Natural killer cell treated with Interleukin-12 subunit alpha and Interleukin-12 subunit beta and Interleukin-15 and Interleukin-18, amount 100 ng/mL, for 72 hours (primary cell): ENCODE measurements around the gene VARS1. TPM values are rescaled to one million over a fixed set of nuclear protein-coding genes. Genes with fewer than 3 reads are reported as not detected.

Experiments
- ATAC-seq, 2 donors: fragments of 150-1000 bp; cut with Tn5 transposase in 1 of 2; sonication (Bioruptor Pico), chemical (Tn5 transposase) in 1 of 2; 2 replicates each; pipeline ENCODE4 v1.10.0; 2021
- DNase-seq: peaks from one replicate; pipeline ENCODE4 v3.0.0; 2022; ENCODE audit warnings: low spot score
- H3K27ac Mint-ChIP-seq, 2 donors: 1 replicate in 1 of 2; 2 replicates in 1 of 2; pipeline ENCODE4 v1.8.0; 2022; ENCODE audit warnings: mixed read lengths in 2 of 2, mild to moderate bottlenecking in 1 of 2, moderate library complexity in 1 of 2
- H3K27me3 Mint-ChIP-seq, 2 donors: 1 replicate in 1 of 2; 2 replicates in 1 of 2; pipeline ENCODE4 v1.8.0; 2022; ENCODE audit warnings: mixed read lengths in 2 of 2
- H3K36me3 Mint-ChIP-seq: one replicate; pipeline ENCODE4 v1.8.0; 2022; ENCODE audit warnings: mixed read lengths
- H3K4me1 Mint-ChIP-seq, 2 donors: 1 replicate in 1 of 2; 2 replicates in 1 of 2; pipeline ENCODE4 v1.8.0; 2022; ENCODE audit warnings: low read depth in 2 of 2, mixed read lengths in 2 of 2, mild to moderate bottlenecking in 1 of 2
- H3K4me3 Mint-ChIP-seq: one replicate; pipeline ENCODE4 v1.8.0; 2022; ENCODE audit warnings: mixed read lengths
- H3K9me3 Mint-ChIP-seq: 2 replicates; pipeline ENCODE4 v1.8.0; 2022; ENCODE audit warnings: mixed read lengths
- total RNA-seq, 2 donors: library from RNA; stranded (reverse); gene quantifications; one replicate each; pipeline ENCODE4 v1.2.3, GENCODE V29; 2022

The VARS1 gene
- total RNA-seq, 2 donors from 2014 or later = 90.7 to 226 TPM

- H3K27me3 Mint-ChIP-seq = no peaks in the 10 kb centered on the region
- ATAC-seq (no peak), DNase-seq (no peak)
- H3K9me3 Mint-ChIP-seq = no peaks in the 10 kb centered on the region
- H3K4me3 Mint-ChIP-seq = no peak overlapping the region
- no peaks in the 10 kb centered on the region for H3K36me3 Mint-ChIP-seq
- H3K4me1 Mint-ChIP-seq = peaks cover 14% of the 10 kb centered on the region in 2 donors
- H3K27ac Mint-ChIP-seq = peak overlapping the region in 1 of 2 donors; percentile 79
These were observed 17.4 kb downstream of the VARS1 start for GRCh38 chr6:31778193-31778592.

GRCh38 chr6:31777667-31778050, 17.9 kb downstream of the VARS1 start:
- Mint-ChIP-seq H3K27me3 (no peaks in the 10 kb centered on the region), H3K36me3 (no peaks in the 10 kb centered on the region), H3K27ac (peak overlapping the region; percentile 16 to 79), H3K4me3 (no peak overlapping the region), H3K9me3 (no peaks in the 10 kb centered on the region), H3K4me1 (peaks cover 17 to 18% of the 10 kb centered on the region in 2 donors)
- no peak for ATAC-seq
- no peak for DNase-seq

- DNase-seq (peak; percentile 71), ATAC-seq (peak; percentile 84 to 85)
- Mint-ChIP-seq H3K4me3 (peak within 1 kb of the TSS; percentile 16), H3K27ac (peak within 1 kb of the TSS; percentile 16 to 79), H3K9me3 (no peaks in the 10 kb centered on the region), H3K36me3 (no peaks in the 10 kb centered on the region), H3K27me3 (no peaks in the 10 kb centered on the region), H3K4me1 (peaks cover 18 to 19% of the 10 kb centered on the region in 2 donors)
These were observed 18.4 kb downstream of the VARS1 start, which contains the start of gene VWA7 for GRCh38 chr6:31776989-31777666. Gene VWA7 (minus strand): TSS chr6:31777328. CDS start chr6:31776779, 549 bp downstream.

GRCh38 chr6:31776485-31776988, 19.0 kb downstream of the VARS1 start:
- no peaks in the 10 kb centered on the region for H3K36me3 Mint-ChIP-seq
- peaks cover 18 to 19% of the 10 kb centered on the region in 2 donors for H3K4me1 Mint-ChIP-seq
- peak overlapping the region; percentile 16 for H3K4me3 Mint-ChIP-seq
- H3K27ac Mint-ChIP-seq = peak overlapping the region in 1 of 2 donors; percentile 79
- ATAC-seq (no peak), DNase-seq (no peak)
- H3K27me3 Mint-ChIP-seq = no peaks in the 10 kb centered on the region
- H3K9me3 Mint-ChIP-seq = no peaks in the 10 kb centered on the region

DNA sequence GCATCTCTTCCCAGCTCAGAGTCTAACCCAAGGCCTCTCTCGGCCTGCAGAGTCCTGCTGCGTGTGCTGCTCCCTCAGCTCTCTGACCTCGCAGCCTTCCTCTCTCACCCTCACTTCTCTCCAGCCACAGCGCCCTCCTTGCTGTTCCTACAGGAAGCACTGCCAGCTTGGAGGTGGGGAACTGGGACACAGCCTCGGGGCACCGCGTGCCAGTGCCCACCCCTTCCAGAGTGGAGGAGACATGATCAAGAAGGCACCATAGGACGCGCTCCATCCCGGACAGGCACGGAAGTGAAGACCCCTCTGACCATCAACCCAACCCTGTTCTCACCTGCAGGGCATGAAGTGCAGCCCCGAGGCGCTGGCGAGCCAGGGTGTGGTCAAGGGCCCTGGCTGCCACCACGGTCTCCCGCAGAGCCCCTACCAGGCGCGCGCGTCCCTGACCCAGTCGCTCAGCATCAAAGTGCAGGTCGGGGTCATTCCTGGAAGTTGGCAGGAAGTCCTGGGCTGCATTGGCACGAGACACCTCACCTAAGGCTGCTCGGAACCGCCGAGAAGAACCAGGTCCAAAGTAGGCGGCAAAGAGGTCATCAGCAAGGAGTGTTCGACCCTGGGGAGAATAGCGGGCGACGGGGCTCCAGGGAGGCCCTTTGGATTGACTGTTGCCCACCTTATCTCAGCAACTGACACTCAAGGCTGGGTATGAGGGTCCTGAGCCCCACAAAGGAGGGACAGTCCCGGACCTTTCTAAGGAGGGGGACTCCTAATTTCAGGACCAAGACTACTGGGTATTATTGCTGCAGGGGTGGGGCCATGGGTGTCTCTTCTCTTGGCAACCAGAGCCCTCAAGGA, 19.7 kb downstream of the VARS1 start:
- Mint-ChIP-seq H3K27ac (peak overlapping the region in 1 of 2 donors; percentile 79), H3K9me3 (no peaks in the 10 kb centered on the region), H3K36me3 (no peaks in the 10 kb centered on the region), H3K4me1 (peaks cover 23 to 24% of the 10 kb centered on the region in 2 donors), H3K4me3 (peak overlapping the region; percentile 16), H3K27me3 (no peaks in the 10 kb centered on the region)
- ATAC-seq (no peak), DNase-seq (no peak)

- Mint-ChIP-seq H3K27me3 (no peaks in the 10 kb centered on the region), H3K27ac (peak overlapping the region in 1 of 2 donors; percentile 79), H3K4me1 (peaks cover 23 to 24% of the 10 kb centered on the region in 2 donors), H3K36me3 (no peaks in the 10 kb centered on the region), H3K9me3 (no peaks in the 10 kb centered on the region), H3K4me3 (no peak overlapping the region)
- no peak for ATAC-seq
- DNase-seq = no peak
These were observed 20.4 kb downstream of the VARS1 start for GRCh38 chr6:31775184-31775583.

DNA sequence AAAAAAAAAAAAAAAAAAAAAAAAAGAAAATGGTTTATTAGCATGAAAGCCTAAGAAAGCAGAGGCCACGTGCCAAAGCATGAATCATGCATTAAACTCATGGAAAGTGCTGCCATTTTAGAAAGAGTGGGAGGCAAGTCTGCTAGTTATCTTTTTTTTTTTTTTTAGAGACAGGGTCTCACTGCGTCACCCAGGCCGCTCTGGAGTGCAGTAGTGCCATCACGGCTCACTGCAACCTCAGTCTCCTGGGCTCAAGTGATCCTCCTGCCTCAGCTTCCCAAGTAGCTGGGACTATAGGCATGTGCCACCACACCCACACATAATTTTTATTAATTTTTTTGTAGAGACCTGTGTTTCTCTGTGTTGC, 23.6 kb downstream of the VARS1 start:
- Mint-ChIP-seq H3K27me3 (no peaks in the 10 kb centered on the region), H3K36me3 (no peaks in the 10 kb centered on the region), H3K9me3 (no peaks in the 10 kb centered on the region), H3K27ac (no peak overlapping the region), H3K4me1 (peaks cover 23 to 24% of the 10 kb centered on the region in 2 donors), H3K4me3 (no peak overlapping the region)
- ATAC-seq (no peak), DNase-seq (no peak)

DNA sequence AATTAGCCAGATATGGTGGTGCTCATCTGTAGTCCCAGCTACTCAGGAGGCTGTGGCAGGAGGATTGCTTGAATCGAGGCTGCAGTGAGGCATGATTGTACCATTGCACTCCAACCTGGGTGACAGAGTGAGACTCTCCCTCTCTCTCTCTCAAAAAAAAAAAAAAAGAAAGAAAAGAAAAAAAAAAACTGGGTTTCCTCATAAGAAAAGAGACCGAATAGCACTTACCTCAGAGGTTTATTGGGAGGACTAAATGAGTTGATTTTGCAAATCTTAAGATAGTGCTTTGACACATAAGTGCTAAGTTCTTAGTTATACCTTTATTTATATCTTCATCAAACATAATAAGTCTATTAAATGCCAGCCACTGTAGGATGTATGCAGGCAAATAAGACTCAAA, 24.7 kb downstream of the VARS1 start:
- Mint-ChIP-seq H3K9me3 (no peaks in the 10 kb centered on the region), H3K4me3 (no peak overlapping the region), H3K27ac (no peak overlapping the region), H3K4me1 (peaks cover 17 to 19% of the 10 kb centered on the region in 2 donors), H3K27me3 (no peaks in the 10 kb centered on the region), H3K36me3 (no peaks in the 10 kb centered on the region)
- ATAC-seq (no peak), DNase-seq (no peak)

DNA sequence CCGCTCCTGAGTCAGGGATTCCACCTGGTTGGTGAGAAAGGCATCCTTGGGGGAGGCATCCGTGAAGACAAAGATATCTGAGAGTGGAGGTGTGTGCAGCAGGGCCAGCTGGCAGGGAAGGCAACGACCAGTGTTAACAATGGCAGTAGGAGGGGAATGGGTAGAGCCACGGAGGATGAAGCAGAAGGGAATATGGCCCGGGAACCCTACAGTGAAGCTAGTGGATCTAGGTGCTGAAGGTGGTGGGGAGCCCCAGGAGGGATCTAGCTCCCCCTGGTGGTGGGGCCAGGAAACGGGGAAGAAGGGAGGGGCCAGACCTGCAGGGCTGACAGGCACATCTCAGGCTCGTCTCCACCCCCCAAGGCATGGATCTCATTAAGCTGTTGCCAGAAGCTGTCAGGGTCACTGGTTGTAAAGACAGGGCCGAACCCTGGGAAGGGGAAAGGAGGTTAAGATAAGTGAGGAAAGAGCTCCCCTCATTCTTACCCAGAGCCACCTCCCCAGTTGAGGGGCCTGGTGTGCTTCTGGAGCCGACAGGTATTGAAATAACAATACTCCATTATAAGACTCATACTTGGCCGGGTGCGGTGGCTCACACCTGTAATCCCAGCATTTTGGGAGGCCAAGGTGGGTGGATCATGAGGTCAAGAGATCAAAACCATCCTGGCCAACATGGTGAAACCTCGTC, 25.7 kb downstream of the VARS1 start:
- peak; percentile 83 for DNase-seq
- ATAC-seq = peak; percentile 85 to 91
- Mint-ChIP-seq H3K4me3 (no peak overlapping the region), H3K27me3 (no peaks in the 10 kb centered on the region), H3K36me3 (no peaks in the 10 kb centered on the region), H3K4me1 (peaks cover 17% of the 10 kb centered on the region in 2 donors), H3K9me3 (no peaks in the 10 kb centered on the region), H3K27ac (peak overlapping the region; percentile 50 to 65)

GRCh38 chr6:31768363-31769257, 26.9 kb downstream of the VARS1 start:
- H3K4me3 Mint-ChIP-seq = no peak overlapping the region
- no peaks in the 10 kb centered on the region for H3K27me3 Mint-ChIP-seq
- H3K4me1 Mint-ChIP-seq = peaks cover 17% of the 10 kb centered on the region in 2 donors
- H3K36me3 Mint-ChIP-seq = no peaks in the 10 kb centered on the region
- no peaks in the 10 kb centered on the region for H3K9me3 Mint-ChIP-seq
- H3K27ac Mint-ChIP-seq = no peak overlapping the region
- DNase-seq (no peak), ATAC-seq (no peak)

- ATAC-seq (no peak), DNase-seq (no peak)
- Mint-ChIP-seq H3K4me1 (peaks cover 12 to 15% of the 10 kb centered on the region in 2 donors), H3K36me3 (no peaks in the 10 kb centered on the region), H3K27ac (no peak overlapping the region), H3K4me3 (no peak overlapping the region), H3K9me3 (no peaks in the 10 kb centered on the region), H3K27me3 (no peaks in the 10 kb centered on the region)
These were observed 28.4 kb downstream of the VARS1 start for GRCh38 chr6:31767096-31767645.

DNA sequence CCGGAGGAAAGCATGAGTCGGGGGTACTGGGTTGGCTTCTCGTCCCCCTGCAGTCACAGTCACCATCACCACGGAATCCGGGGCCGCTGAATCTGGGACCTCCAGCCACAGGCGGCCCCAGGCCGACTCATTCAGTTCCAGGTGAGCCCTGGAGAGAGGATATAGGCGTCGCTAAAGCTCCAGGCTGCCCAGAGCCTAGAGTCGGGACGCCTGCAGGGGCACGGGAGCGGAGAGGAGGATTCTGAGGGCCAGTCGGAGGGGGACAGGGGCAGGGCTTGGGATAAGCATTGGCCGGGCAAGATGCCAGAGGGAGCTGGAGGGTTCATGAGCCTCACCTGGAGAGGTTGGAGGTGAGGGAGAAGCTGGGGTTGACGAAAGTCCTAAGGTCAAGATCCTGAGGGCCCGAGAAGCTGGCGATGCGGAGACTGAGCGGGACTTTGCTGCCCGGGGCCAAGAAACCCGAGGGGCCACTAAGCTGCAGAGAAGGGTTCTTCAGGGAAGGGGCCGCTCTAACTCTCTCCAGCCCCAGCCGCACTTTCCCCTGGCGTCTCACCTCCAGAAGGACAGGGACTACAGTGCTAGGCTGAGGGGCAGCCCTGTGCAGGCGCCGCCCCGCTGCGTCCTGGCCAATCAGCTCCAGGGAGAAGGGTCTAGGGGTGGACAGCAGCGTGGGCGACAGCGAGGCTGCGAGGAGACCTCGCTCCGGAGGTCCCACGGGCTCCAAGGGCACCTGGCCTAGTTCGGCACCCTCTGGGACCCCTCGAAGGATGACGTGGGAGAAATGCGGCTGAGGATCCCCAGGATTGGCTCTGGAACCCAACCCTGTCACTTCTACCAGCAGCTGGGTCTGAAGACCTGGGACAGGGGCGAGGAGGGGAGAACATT, 29.4 kb downstream of the VARS1 start:
- DNase-seq = no peak
- Mint-ChIP-seq H3K4me1 (peaks cover 8 to 13% of the 10 kb centered on the region in 2 donors), H3K4me3 (no peak overlapping the region), H3K9me3 (no peaks in the 10 kb centered on the region), H3K27ac (no peak overlapping the region), H3K36me3 (no peaks in the 10 kb centered on the region), H3K27me3 (no peaks in the 10 kb centered on the region)
- ATAC-seq = no peak
